Activated CD4-positive, CD25-positive, alpha-beta regulatory T cell treated with anti-CD3 and anti-CD28 coated beads, Interleukin-2, amount 50 U/mL, for 72 hours (primary cell): Measurements from ENCODE around the gene F10.

Experiments used
- DNase-seq: peaks from one replicate; pipeline ENCODE4 v3.0.0; 2021

F10 gene

DNA sequence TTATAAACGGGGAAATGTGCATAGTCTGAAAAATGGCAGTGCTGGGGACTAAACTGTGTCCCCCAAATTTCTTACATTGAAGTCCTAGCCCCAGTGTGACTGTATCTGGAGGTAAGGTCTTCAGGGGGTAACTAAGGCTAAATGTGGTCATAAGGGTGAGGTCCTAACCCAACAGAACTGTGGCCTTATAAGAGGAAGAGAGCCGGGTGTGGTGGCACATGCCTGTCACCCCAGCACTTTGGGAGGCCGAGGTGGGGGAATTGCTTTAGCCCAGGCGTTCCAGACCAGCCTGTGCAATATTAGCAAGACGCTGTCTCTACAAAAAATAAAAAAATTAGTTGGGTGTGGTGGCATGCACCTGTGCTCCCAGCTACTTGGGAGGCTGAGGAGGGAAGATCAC is 53.7 kb downstream of the F10 start:
- no peak for DNase-seq

- no peak for DNase-seq
Measured at GRCh38 chr13:113176822-113177221, 54.2 kb downstream of the F10 start.

DNA sequence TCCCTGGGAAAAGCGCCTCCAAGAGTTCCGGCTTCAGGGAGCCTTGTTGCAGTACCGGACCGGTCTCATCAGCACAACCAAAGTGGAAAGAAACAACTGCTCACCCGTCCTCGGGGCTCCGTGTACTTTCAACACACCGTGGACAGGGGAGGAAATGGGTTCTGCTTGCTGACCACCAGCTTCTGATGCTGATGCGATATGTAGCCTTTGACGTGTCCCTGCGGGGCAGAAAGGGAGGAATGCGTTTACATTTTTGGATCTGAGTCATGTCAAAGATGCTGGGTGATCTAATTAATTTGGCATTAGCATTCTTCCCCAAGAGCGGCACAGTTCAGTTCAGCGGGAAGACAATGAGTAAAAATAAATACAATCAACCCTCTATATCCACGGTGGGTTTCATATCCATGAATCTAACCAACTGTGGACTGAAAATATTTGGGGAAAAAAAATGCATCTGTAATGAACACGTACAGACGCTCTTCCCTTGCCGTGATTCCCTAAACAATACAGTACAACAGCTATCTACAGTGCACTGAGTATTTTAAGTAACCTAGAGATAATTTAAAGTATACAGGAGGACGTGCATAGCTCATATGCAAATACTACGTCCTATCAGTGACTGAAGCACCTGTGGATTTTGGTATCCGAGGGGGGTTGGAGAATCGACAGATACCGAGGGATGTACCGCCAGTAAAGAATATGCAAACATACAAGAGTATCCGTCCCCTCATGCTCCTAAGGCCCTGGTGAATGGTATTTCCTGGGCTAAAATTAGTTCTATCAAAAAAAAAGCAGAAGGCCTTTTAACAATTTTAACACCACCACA is 55.7 kb downstream of the F10 start:
- DNase-seq, result no peak

DNA sequence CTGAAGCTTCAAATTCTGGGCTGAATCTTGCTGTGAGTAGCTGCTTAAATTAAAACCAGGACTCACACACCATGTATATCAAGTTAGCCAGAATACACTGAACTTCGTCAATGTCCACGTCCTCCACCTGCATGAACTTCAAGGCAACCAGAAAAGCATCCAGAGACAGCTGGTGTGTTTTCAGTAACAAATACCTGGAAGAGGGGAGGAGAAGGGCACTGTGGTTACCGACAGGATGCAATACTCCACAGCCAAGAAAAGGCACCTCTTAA is 56.2 kb downstream of the F10 start:
- no peak for DNase-seq

- no peak for DNase-seq
Measured at GRCh38 chr13:113179374-113180230, 57.0 kb downstream of the F10 start.

GRCh38 chr13:113182046-113182445 is 59.4 kb downstream of the F10 start:
- DNase-seq, result no peak

GRCh38 chr13:113183450-113184129 is 61.0 kb downstream of the F10 start:
- DNase-seq, result no peak

DNA sequence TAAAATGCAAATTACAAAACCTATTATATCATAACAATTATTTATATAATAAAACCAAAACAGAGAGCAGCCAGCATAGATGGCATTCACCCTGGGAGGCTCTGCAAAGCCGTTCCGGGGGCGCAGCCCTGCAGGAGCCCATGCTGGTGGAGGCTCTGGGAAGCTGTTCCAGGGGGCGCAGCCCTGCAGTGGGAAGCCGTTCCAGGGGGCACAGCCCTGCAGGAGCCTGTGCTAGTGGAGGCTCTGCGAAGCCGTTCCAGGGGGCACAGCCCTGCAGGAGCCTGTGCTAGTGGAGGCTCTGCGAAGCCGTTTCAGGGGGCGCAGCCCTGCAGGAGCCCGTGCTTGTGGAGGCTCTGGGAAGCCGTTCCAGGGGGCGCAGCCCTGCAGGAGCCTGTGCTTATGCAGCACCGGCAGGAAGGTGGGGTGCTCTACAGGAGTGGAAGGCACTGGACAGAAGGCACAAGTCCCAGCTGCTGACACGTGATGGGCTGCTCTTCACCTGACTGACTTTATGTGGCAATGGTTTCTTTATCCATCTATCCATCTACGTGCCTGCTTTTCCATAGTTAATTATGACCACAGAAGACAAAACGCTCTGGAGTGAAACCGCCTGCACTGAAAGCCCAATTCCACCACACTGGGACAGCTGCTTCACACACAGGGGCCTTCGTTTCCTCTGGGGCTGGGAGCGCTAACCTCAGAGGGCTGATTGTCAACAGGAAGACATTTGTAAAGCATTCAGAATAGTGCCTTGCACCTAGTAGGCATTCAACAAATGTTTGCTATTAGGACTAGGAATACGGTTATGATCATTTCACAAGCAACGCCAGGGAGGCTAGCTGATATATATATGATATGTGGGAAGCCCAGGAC is 62.2 kb downstream of the F10 start:
- DNase-seq, result no peak

DNA sequence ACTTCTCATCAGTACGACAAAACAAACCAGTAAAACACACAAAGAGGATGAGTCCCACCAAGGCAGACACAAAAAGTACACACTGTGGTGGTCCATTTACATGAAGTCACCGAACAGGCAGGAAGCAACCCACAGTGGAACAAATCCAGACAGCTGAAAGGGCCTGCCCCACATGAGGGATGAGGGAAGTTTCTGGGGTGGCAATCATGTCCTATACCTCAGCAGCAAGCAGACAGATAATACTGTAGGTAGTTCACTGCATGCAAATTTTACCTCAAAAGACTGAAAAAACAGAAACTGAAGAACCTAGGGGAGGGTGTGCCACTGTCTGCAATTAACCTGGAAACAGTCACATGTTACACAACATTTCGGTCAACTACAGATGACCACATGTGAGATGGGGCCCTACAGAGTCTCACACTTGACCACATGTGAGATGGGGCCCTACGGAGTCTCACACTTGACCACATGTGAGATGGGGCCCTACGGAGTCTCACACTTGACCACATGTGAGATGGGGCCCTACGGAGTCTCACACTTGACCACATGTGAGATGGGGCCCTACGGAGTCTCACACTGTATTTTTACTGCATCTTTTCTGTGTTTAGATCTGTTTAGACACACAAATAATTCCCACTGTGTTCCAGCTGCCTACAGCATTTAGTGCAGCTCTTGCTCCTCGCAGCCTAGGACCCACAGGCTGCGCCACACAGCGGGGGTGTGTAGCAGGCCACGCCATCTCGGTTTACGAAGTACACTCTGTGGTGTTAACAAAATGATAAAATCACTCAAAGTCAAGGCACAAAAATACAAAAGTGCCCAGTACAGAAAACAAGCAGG is 63.7 kb downstream of the F10 start:
- no peak for DNase-seq

DNA sequence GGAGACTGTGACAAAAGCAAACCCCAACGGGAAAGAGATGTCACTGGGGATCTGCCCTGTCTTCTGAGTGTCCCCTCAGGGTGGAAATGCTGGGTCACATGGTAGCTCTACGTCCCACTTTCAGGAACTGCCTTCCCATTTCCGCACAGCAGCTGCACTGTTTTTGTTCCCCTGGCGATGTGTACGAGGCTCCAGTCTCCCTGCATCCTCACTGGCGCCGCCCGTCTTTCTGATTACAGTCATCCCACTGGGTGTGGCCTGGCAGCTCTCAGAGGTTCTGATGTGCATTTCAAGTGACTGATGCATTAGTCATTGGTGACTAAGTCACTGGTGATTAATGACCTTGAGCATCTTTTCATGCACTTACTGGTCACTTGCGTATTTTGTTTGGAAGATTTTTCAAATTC is 64.7 kb downstream of the F10 start:
- peak; percentile 51 for DNase-seq

DNA sequence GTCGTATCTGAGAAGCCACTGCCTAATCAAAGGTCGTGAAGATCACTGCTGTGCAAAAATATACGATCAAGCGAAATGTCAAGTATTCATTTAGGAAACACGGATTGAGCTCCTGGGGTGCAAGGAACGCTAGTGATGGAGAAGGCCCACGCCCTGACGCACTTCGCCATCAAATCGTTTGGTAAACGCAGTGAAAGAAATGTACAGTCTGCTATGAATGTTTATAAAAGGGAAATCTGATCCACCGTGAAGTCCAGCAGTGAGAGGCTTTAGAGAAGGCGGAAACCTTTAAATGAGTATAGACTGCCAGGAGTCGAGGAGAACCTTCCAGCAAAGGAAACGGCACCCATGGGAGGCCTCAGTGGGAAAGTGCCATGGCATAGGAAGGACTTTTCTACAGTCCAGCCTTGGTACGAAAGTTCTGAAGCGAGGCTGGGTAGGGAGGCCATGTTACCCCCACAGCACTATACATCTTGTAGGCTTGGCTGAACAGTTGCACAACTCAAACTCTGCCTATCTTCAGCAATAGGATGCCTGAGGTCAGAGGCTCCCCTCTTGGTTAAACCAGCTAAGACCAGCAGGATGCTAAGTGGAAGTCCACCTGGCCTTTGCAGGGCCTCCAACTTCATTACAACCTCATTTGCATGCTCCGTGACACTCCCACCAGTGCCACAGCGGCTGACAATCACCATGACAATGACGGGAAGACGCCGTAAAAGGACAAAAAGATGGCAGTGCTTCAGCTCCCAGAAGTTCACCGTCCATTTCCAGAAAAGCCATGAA is 65.5 kb downstream of the F10 start:
- no peak for DNase-seq

DNA sequence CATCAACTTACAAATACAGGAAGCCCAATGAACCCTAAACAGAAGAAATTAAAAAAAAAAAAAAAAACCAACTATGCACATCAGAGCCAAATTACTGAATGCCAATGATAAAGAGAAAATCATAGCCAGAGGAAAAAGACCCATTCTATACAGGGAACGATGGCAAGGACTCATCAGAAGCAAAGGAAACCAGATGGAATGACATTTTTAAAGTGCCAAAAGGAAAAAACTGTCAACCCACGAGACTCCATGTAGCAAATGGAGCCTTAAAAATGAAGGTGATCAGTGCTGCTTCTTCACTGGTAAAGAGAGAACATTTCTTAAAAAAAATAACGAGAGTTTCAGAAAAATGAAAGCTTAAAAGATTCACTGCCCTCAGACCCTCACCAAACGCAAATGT is 67.6 kb downstream of the F10 start:
- no peak for DNase-seq

- no peak for DNase-seq
Measured at GRCh38 chr13:113192279-113192678, 69.7 kb downstream of the F10 start.

DNA sequence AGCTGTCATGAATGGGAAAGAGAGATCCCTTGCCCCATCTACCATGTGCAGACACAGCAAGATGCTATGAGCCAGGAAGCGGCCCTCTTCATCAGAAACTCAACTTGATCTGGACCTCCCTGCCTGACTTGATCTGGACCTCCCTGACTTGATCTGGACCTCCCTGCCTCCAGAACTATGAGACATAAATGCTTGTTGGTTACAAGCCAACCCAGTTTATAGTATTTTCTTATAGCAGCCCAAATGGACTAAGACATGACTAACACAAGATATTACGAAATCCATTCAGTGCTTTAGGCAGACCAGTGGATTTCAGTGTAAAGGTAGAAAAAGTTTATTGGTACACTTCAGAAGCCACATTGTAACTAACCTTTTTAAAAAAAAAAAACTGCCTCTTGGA is 70.3 kb downstream of the F10 start:
- DNase-seq, result no peak

- no peak for DNase-seq
Measured at GRCh38 chr13:113195360-113195759, 72.8 kb downstream of the F10 start.

- no peak for DNase-seq
Measured at GRCh38 chr13:113196970-113197737, 74.6 kb downstream of the F10 start.
